Panc1 (cell line): ENCODE measurements around the gene MARCHF6. TPM values are rescaled to one million over a fixed set of nuclear protein-coding genes. Genes with fewer than 3 reads are reported as not detected.

Experiments
- ATAC-seq: fragments of 200-7000 bp; cut with Tn5 transposase; 2 replicates; pipeline ENCODE4 v1.9.1; 2020; ENCODE audit warnings: mild to moderate bottlenecking, moderate library complexity
- BruUV-seq: library from RNA; stranded (reverse); fragments of 400-500 nt; replicated peaks from 2 replicates; lab custom pipeline; 2021; lab: Mats Ljungman, UMichigan
- CTCF ChIA-PET: fragments of 300-600 bp; sonication (Branson Sonifier 250); formaldehyde crosslinking; loops from one replicate; lab custom pipeline; 2022; ENCODE audit warnings: antibody characterized with exemption; lab: Charles Lee
- POLR2A ChIA-PET: fragments of 300-600 bp; sonication (Branson Sonifier 250); formaldehyde crosslinking; loops from one replicate; lab custom pipeline; 2022; ENCODE audit warnings: antibody characterized with exemption; lab: Charles Lee
- DNase-seq: peaks from one replicate; pipeline ENCODE4 v3.0.0-alpha.2; 2010; ENCODE audit warnings: low read depth, low spot score
- H3K27ac ChIP-seq: 2 replicates; pipeline ENCODE4 v1.5.1; 2011; ENCODE audit warnings: mild to moderate bottlenecking, low read length, inconsistent platforms
- H3K27me3 ChIP-seq: fragments of 200-500 bp; sonication (Bioruptor generic); 2 replicates; pipeline ENCODE4 v1.6.0; 2014; ENCODE audit warnings: low read length, inconsistent platforms; ENCODE audit not compliant: control insufficient read depth, insufficient read depth
- H3K36me3 ChIP-seq: fragments of 200-500 bp; sonication (Bioruptor generic); 2 replicates; pipeline ENCODE4 v1.5.1; 2014; ENCODE audit warnings: inconsistent platforms, mild to moderate bottlenecking, low read length, moderate library complexity; ENCODE audit not compliant: control insufficient read depth, insufficient read depth
- H3K4me1 ChIP-seq: 2 replicates; pipeline ENCODE4 v1.5.1; 2011; ENCODE audit warnings: inconsistent platforms, mild to moderate bottlenecking, low read length, moderate library complexity; ENCODE audit not compliant: control insufficient read depth, insufficient read depth
- H3K4me3 ChIP-seq, 2 experiments: 2 replicates each; pipeline ENCODE4 v1.5.1; 2011 to 2012; ENCODE audit warnings: low read depth in 2 of 2, low read length in 2 of 2, mild to moderate bottlenecking in 2 of 2, inconsistent platforms in 1 of 2, moderate library complexity in 1 of 2
- H3K9me3 ChIP-seq: fragments of 200-500 bp; sonication (Bioruptor generic); 2 replicates; pipeline ENCODE4 v1.5.1; 2014; ENCODE audit warnings: low read depth, mild to moderate bottlenecking, inconsistent platforms, low read length, moderate library complexity; ENCODE audit not compliant: control insufficient read depth, insufficient read depth
- CTCF ChIP-seq: fragments of 450-650 bp; IDR thresholded peaks from 2 replicates; pipeline ENCODE4 v1.5.1; 2017; ENCODE audit warnings: mild to moderate bottlenecking
- POLR2AphosphoS5 ChIP-seq: IDR thresholded peaks from 2 replicates; pipeline ENCODE4 v1.6.1; 2012; ENCODE audit warnings: mild to moderate bottlenecking, low read depth, low read length, moderate library complexity
- REST ChIP-seq, 2 experiments: IDR thresholded peaks; 2 replicates each; pipeline ENCODE4 v1.6.1; 2011 to 2012; ENCODE audit warnings: low read depth in 2 of 2, control low read depth in 1 of 2, low read length in 1 of 2, mild to moderate bottlenecking in 1 of 2, moderate library complexity in 1 of 2; ENCODE audit not compliant: insufficient read depth in 1 of 2
- SIN3A ChIP-seq: IDR thresholded peaks from 2 replicates; pipeline ENCODE4 v1.6.1; 2012; ENCODE audit warnings: low read depth, mild to moderate bottlenecking, low read length, moderate library complexity, borderline replicate concordance; ENCODE audit not compliant: insufficient read depth
- TCF7L2 ChIP-seq: IDR thresholded peaks from 2 replicates; pipeline ENCODE4 v1.6.1; 2011; ENCODE audit warnings: mild to moderate bottlenecking, low read depth, low read length, inconsistent platforms
- in situ Hi-C: cut with HindIII; loops from 2 replicates; pipeline ENCODE4 v1.10.0; 2016; ENCODE audit warnings: low sequenced_read_pairs, low pct_unique_long_range_greater_than_20kb
- intact Hi-C: fragments of 100-400 bp; cut with micrococcal nuclease; formaldehyde crosslinking; loops from one replicate; pipeline ENCODE4 v1.10.0; 2022; ENCODE audit not compliant: unreplicated experiment
- total RNA-seq: library from RNA; stranded (reverse); gene quantifications from one replicate; pipeline ENCODE4 v1.2.1, GENCODE V29; 2021; ENCODE audit not compliant: unreplicated experiment

Gene MARCHF6
- total RNA-seq, 1 experiment from 2014 or later: 172 TPM

- Histone ChIP-seq H3K27me3 (no peaks in the 10 kb centered on the region), H3K36me3 (peaks cover 57% of the 10 kb centered on the region), H3K4me3 (no peak overlapping the region), H3K9me3 (no peaks in the 10 kb centered on the region), H3K4me1 (no peaks in the 10 kb centered on the region), H3K27ac (no peak overlapping the region)
- DNase-seq (no peak), ATAC-seq (no peak)
- intact Hi-C loops: no loop called here
- in situ Hi-C loops: no loop called here
- ChIA-PET CTCF (no interaction called here), POLR2A (no interaction called here)
- BruUV-seq: TSS peak; percentile 9
- no peak for TF ChIP-seq REST (IDR thresholded peaks at IDR 0.05; ENCODE audit: insufficient read depth in 1 of 2, low read depth in 2 of 2, low read length in 1 of 2)
- TF ChIP-seq TCF7L2: no peak
- no peak for TF ChIP-seq CTCF
- no peak for TF ChIP-seq SIN3A
- TF ChIP-seq POLR2AphosphoS5: no peak
Observed at GRCh38 chr5:10401498-10401897, 48.0 kb downstream of the MARCHF6 start.

Other genes with a start within 250 kb of the MARCHF6 start
- 23.1 TPM for gene ATPSCKMT, start 103.8 kb upstream of the MARCHF6 start, total RNA-seq
- 476 TPM for gene CCT5, start 103.4 kb upstream of the MARCHF6 start, total RNA-seq
- 43.2 TPM for gene CMBL, start 45.8 kb upstream of the MARCHF6 start, total RNA-seq
- 3.0 TPM for gene ROPN1L, start 88.2 kb downstream of the MARCHF6 start, total RNA-seq
- 19.1 TPM for gene ANKRD33B, start 210.4 kb downstream of the MARCHF6 start, total RNA-seq